Breast epithelium (tissue), 3 donors: ENCODE data around the gene PFKP.

ENCODE experiments used
- CTCF ChIP-seq, 3 donors: fragments of 450-650 bp; IDR thresholded peaks; one replicate each; pipeline ENCODE4 v1.5.1; 2016 to 2017; ENCODE audit warnings: antibody characterized with exemption in 3 of 3, mild to moderate bottlenecking in 3 of 3, moderate library complexity in 3 of 3
- POLR2A ChIP-seq: fragments of 450-650 bp; IDR thresholded peaks from one replicate; pipeline ENCODE4 v1.6.1; 2016; ENCODE audit warnings: antibody characterized with exemption, mild to moderate bottlenecking, moderate library complexity
- POLR2AphosphoS5 ChIP-seq, 3 donors: sonication (generic); formaldehyde crosslinking; IDR thresholded peaks; one replicate each; pipeline ENCODE4 v1.6.1; 2017; ENCODE audit warnings: antibody characterized with exemption in 3 of 3

- no peak for TF ChIP-seq CTCF (IDR thresholded peaks at IDR 0.05)
- no peak for TF ChIP-seq POLR2A
- no peak for TF ChIP-seq POLR2AphosphoS5 (IDR thresholded peaks at IDR 0.05)
These were observed 1.8 kb downstream of the PFKP start for GRCh38 chr10:3068968-3069737.
